Stimulated activated memory B cell treated with anti-CD40 and anti-IgM and Interleukin-4, amounts not matched to agents 10 μg/mL and 1 μg/mL and 100 μg/mL, for 72 hours (primary cell): ENCODE results near the gene LTF.
A peak's percentile ranks its signal among the peaks of the same experiment; 100 is the strongest.

Experiments
- ATAC-seq: fragments of 150-1000 bp; cut with Tn5 transposase; 2 replicates; pipeline ENCODE4 v1.10.0; 2021
- H3K27ac Mint-ChIP-seq: one replicate; pipeline ENCODE4 v1.8.0; 2022; ENCODE audit warnings: mild to moderate bottlenecking, mixed read lengths
- H3K27me3 Mint-ChIP-seq: one replicate; pipeline ENCODE4 v1.8.0; 2022; ENCODE audit warnings: mixed read lengths
- H3K36me3 Mint-ChIP-seq: one replicate; pipeline ENCODE4 v1.8.0; 2022; ENCODE audit warnings: mixed read lengths
- H3K4me1 Mint-ChIP-seq: one replicate; pipeline ENCODE4 v1.8.0; 2022; ENCODE audit warnings: mixed read lengths
- H3K4me3 Mint-ChIP-seq: one replicate; pipeline ENCODE4 v1.8.0; 2022; ENCODE audit warnings: mild to moderate bottlenecking, moderate library complexity, mixed read lengths
- H3K9me3 Mint-ChIP-seq: one replicate; pipeline ENCODE4 v1.8.0; 2022; ENCODE audit warnings: mixed read lengths

LTF gene

DNA sequence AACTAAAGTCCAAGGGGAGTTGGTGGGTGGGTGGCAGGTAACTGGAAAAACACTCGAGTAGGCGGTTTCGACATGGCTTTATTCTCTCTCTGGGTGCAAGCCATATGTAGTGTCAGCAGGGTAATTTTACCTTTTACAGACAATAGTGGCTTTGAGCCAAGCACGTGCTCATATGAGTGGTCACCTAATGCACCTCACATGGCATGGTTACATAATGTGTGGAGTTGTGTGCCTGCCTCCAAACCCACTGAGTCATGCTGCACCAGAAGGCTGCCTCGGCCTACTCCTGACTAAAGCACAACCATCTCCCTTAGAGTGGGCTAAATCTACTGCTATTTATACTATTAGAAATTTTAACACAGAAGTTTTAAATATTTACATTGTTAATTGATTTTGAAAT, 41.1 kb downstream of the LTF start:
- H3K27me3 Mint-ChIP-seq, result no peaks in the 10 kb centered on the region
- ATAC-seq, result no peak
- no peaks in the 10 kb centered on the region for H3K4me1 Mint-ChIP-seq
- H3K36me3 Mint-ChIP-seq, result no peaks in the 10 kb centered on the region
- H3K4me3 Mint-ChIP-seq, result no peak overlapping the region
- no peak overlapping the region for H3K27ac Mint-ChIP-seq
- H3K9me3 Mint-ChIP-seq, result no peaks in the 10 kb centered on the region

DNA sequence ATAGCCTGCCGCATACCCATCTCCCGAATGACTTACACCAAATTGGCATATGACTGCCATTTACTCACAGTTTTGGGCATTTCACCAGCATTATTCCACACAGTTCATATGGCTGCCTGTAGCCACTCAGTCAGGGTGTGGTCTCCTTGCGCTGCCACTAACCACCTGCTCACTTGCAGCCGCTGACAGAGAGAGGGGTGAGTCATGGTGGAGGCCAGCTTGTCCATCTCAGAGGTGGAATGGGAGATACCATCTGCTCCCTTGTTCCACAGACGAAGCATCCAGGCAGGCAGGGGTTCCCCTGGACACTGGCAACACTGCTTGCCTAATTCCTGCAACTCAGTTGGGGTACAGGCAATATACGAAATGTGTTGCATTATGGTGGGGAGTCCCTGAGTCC, 42.1 kb downstream of the LTF start:
- Mint-ChIP-seq H3K4me1 (no peaks in the 10 kb centered on the region), H3K27me3 (no peaks in the 10 kb centered on the region), H3K27ac (no peak overlapping the region), H3K9me3 (no peaks in the 10 kb centered on the region), H3K4me3 (no peak overlapping the region), H3K36me3 (no peaks in the 10 kb centered on the region)
- no peak for ATAC-seq

DNA sequence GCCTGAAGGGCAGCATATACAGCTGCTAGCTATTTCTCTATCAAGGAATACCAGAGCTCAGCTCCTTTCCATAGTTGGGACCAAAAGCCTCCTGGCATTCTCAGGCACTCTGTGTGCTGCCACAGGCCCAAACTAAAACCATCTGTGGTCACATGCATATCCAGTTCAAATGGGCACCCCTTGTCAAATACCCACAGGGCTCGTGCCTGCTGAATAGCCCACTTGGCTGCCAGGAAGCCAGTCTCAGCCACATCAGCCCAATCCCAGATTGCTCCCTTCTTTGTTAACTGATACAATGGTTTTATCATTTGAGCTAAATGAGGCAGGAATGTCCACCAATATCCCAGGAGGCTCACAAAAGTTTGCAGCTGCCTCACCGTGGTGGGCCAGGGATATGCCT, 43.8 kb downstream of the LTF start:
- Mint-ChIP-seq H3K36me3 (no peaks in the 10 kb centered on the region), H3K9me3 (no peaks in the 10 kb centered on the region), H3K27ac (no peak overlapping the region), H3K27me3 (no peaks in the 10 kb centered on the region), H3K4me1 (peaks cover 13% of the 10 kb centered on the region), H3K4me3 (no peak overlapping the region)
- ATAC-seq, result no peak

DNA sequence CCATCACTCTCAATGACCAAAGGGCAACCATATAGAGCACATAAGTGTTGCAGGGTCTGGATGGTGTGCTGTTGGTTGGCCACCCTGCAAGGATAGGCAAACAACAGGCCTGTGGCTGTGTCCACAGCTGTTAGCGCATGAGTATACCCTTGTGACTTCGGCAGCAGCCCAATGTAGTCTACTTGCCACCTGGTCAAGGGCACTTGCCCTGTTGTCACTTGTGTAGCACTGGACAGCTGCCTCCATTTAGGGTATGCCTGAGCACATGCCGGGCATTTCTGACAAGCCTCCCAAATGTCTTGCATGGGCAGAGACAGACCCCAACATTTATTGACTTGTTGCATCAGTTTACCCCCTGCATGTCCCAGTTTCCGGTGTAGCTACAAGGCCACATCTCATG, 44.9 kb downstream of the LTF start:
- ATAC-seq, result no peak
- Mint-ChIP-seq H3K9me3 (no peaks in the 10 kb centered on the region), H3K36me3 (no peaks in the 10 kb centered on the region), H3K27ac (no peak overlapping the region), H3K27me3 (no peaks in the 10 kb centered on the region), H3K4me1 (peaks cover 18% of the 10 kb centered on the region), H3K4me3 (no peak overlapping the region)

DNA sequence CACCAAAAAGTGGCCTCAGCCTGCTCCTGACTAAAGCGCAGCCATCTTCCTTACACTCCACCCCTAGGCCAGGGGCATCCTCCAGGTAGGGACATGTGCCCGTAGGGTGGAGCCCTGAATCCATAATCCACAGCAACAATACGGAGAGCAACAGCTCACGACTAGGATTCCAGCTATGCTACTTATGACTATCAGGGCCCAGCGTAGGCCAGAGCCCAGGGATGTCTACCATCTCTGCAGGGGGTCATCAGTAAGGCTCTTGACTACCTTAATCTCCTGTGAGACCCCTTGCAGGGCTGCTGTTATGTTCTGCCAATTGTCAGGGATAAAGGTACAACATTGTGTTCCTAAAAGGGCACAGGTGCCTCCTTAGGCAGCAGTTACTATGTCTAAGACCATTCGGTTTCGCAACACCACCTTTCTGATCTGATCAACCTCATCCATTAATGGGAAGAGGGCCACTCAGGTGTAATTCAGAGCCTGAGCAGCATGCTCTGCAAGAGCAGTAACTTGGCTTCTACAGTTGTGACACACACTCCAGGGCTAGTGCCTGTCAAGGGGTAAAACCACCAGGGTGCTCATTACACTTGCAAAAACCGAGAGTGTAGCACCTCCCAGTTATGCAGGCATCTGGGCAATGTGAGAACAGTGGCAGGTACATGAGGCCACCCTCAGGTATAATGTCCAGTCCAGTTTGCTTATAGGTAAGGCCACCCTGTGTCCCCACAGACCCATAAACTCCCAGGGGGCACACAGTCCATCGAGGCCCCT, 46.7 kb downstream of the LTF start:
- Mint-ChIP-seq H3K4me1 (peaks cover 18% of the 10 kb centered on the region), H3K9me3 (no peaks in the 10 kb centered on the region), H3K27ac (no peak overlapping the region), H3K4me3 (no peak overlapping the region), H3K36me3 (no peaks in the 10 kb centered on the region), H3K27me3 (no peaks in the 10 kb centered on the region)
- ATAC-seq, result no peak

DNA sequence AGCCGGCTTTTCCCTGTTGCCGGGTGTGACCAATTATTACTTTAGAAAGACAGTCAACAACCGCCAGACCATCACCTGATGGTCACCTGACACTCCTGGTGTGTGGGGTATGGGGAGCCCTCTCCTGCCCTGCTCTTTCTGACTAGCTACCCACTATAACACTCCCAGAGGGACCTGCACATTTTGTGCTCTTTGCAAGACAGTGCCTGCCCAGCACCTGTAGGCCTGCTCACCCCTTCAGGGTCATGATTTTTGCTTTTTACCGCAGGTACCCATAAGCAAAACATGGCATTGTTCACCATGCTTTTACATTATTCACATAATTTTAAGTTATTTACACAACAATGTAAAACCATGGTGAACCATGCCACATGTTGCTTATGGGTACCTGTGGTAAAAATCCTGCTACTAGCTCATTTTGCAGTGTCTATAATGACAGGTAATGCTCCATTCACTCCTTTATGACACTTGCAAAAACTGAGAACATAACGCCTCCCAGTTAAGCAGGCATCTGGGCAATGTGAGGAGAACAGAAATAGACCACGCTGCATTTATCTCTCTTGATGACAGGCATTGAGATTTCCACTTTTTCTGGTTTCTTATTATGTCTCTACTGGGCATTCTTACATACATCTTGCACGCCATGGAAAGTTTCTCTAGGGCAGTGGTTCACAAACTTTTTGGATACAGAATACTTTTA, 47.7 kb downstream of the LTF start:
- Mint-ChIP-seq H3K4me3 (no peak overlapping the region), H3K36me3 (no peaks in the 10 kb centered on the region), H3K27ac (peak overlapping the region; percentile 77), H3K4me1 (peaks cover 18% of the 10 kb centered on the region), H3K27me3 (no peaks in the 10 kb centered on the region), H3K9me3 (no peaks in the 10 kb centered on the region)
- ATAC-seq, result peak; percentile 72

DNA sequence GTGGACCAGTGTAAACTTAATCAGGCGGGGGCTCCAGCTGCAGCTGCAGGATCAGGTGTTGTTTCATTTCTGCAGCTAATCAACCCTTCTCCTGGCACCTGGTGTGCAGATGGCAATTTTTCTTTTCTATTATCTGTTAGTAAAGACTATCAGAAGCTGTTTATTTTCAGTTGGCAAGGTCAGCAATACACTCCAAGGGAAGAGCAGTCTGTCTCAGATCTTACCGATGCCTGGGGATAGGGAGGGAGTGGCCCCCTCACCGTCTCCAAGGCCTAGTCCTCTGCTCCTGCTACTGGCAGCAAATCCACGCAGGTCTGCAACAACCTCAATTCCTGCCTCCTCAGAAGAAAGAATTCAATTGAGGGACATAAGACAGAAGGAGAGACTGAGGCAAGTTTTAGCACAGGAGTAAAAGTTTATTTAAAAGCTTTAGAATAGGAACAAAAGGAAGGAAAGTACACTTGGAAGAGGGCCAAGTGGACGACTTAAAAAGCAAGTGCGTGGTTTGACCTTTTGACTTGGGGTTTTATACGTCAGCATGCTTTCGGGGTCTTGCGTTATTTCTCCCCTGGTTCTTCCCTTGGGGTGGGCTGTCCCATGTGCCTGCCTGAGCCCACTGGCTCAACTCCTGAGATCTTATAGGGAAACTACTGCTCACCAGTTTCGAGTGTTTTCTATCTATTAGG, 48.4 kb downstream of the LTF start:
- Mint-ChIP-seq H3K9me3 (no peaks in the 10 kb centered on the region), H3K27me3 (no peaks in the 10 kb centered on the region), H3K4me1 (peaks cover 18% of the 10 kb centered on the region), H3K27ac (peak overlapping the region; percentile 77), H3K4me3 (no peak overlapping the region), H3K36me3 (no peaks in the 10 kb centered on the region)
- no peak for ATAC-seq

DNA sequence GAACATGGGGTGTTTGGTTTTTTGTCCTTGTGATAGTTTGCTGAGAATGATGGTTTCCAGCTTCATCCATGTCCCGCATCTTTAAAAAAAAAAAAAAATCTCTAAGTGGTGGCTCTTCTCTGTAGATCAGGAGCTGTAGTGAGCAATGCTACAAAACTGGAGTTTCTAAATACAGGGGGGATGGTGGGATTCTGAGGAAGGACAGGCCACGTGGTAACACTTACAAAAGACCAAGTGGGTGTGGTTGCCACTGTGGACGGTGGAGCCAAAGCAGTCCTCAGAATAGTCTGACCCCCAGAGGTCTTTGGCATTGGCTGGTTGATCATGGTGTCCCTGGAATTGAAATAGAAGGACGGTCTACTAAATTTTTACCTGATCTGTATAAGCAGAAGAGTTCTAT, 50.0 kb downstream of the LTF start:
- ATAC-seq, result no peak
- Mint-ChIP-seq H3K27ac (no peak overlapping the region), H3K4me1 (peaks cover 18% of the 10 kb centered on the region), H3K4me3 (no peak overlapping the region), H3K9me3 (no peaks in the 10 kb centered on the region), H3K27me3 (no peaks in the 10 kb centered on the region), H3K36me3 (no peaks in the 10 kb centered on the region)

DNA sequence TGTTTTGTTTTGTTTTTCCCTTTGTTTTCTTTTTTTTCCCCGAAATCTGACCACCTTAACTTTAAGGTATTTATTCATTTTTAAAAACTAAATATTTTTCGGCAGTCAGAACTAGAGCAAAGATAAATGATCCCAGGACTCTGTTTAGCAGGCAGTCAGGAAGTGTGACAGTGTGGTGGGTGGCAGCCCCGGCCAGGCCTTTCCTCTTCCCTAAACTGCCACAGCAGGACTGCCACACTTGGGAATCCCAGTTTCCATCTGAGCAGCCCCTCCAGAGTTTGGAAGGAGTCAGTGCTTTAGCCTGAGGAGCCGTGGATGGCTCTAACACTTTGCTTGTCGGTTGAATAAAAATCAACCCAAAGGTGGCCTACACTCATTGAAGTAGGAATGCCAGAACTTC, 50.8 kb downstream of the LTF start:
- no peak overlapping the region for H3K27ac Mint-ChIP-seq
- no peak overlapping the region for H3K4me3 Mint-ChIP-seq
- no peaks in the 10 kb centered on the region for H3K9me3 Mint-ChIP-seq
- H3K4me1 Mint-ChIP-seq, result peaks cover 18% of the 10 kb centered on the region
- ATAC-seq, result no peak
- no peaks in the 10 kb centered on the region for H3K36me3 Mint-ChIP-seq
- no peaks in the 10 kb centered on the region for H3K27me3 Mint-ChIP-seq

DNA sequence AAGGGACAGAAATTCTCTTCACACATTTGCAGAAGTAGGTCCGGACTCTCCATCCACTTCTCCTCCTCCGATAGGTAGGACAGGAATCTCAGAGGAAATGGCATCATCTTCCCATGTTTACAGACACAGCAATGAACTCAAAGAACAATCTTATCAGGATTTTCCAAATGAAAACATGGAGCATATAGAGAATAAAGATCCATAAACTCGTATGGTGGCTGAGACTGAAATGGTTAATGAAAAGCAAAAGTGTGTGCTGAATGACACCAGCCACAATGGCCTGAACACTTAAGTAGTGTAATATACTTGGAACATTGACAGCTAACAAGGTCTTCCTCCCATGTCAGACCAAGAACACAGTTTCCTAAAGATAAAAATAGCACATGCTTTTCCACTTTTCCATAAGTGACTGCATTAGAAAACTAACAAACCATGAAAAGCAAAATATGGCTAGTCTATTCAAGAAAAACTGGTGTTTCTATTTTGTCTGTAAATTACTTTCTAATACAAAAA, 51.9 kb downstream of the LTF start:
- no peaks in the 10 kb centered on the region for H3K27me3 Mint-ChIP-seq
- no peak overlapping the region for H3K27ac Mint-ChIP-seq

DNA sequence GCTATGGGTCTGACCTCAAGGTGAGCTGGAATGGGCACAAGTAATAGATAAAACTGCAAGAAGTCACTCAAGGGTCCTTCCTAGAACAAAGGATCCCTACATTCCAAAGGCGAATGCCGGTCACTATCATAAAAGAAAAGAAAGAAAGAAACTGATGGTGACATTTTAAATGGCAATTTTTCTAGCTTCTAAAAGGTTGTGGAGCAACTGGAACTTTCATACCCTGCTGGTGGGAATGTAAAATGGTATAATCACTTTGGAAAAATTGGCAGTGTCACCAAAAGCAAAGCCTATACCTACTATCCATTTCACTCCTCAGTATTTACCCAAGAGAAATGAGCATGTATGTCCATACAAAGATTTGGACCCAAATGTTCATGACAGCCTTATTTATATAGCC, 53.4 kb downstream of the LTF start:
- H3K36me3 Mint-ChIP-seq, result no peaks in the 10 kb centered on the region
- H3K4me1 Mint-ChIP-seq, result peaks cover 29% of the 10 kb centered on the region
- H3K9me3 Mint-ChIP-seq, result no peaks in the 10 kb centered on the region
- no peak overlapping the region for H3K4me3 Mint-ChIP-seq
- H3K27ac Mint-ChIP-seq, result no peak overlapping the region
- no peak for ATAC-seq
- H3K27me3 Mint-ChIP-seq, result no peaks in the 10 kb centered on the region

More for the DNA sequence above, 51.9 kb downstream of the LTF start:
- Mint-ChIP-seq H3K9me3 (no peaks in the 10 kb centered on the region), H3K36me3 (no peaks in the 10 kb centered on the region), H3K4me3 (no peak overlapping the region), H3K4me1 (peaks cover 24% of the 10 kb centered on the region)
- no peak for ATAC-seq

DNA sequence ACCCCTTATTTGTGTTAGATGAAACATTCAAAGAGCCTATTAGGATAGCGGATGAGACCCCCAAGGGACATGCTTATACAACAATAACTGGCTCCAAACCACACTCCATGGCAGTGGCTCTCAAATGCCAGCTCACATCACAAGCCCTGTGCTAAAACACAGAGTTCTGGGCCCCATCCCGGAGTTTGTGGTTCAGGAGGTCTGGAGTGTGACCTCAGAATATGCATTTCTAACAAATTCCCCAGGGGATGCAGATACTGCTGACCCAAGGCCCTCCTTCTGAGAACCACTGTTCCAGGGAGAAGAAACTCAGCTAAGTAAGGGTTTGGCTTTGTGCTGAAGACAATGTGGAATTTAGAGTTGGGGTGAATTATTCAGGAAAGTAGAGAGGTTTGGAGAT, 54.0 kb downstream of the LTF start:
- Mint-ChIP-seq H3K27me3 (no peaks in the 10 kb centered on the region), H3K36me3 (no peaks in the 10 kb centered on the region), H3K4me1 (peaks cover 29% of the 10 kb centered on the region), H3K4me3 (no peak overlapping the region), H3K9me3 (no peaks in the 10 kb centered on the region), H3K27ac (no peak overlapping the region)
- no peak for ATAC-seq

DNA sequence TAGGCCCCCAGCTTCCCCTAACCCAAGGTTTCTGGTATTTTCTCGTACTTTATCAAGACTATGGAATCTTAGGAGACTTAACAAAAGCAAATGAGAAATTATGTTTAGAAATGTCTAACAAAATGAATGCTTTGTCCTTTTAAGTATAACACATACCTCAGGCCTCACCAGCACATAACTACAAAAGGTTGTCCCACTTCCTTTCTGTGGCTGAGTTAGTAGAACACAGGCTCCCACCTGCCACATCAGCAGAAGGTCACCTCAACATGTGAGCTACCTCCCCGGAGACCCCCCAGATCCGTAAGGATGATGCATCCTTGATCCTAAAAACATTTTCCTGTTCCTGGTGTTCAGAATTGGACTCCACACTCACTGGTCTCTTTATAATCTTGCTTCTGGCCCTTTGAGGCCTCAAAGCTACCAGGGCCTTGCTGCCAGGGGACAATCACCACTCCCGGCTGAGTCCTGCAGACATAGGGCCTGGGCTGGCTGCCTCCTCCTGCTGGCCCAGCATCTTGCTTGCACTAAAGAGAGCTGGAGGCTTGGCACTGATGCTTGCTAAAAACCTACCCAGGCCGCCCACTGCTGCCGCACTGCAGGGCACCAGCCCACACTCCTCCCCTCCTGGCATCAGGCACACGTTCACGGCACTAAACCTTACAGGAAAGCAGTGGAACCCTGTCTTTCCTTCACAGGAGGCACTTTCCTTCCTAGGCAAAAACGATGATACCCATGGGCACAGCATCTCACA, 54.8 kb downstream of the LTF start:
- H3K4me3 Mint-ChIP-seq, result no peak overlapping the region

DNA sequence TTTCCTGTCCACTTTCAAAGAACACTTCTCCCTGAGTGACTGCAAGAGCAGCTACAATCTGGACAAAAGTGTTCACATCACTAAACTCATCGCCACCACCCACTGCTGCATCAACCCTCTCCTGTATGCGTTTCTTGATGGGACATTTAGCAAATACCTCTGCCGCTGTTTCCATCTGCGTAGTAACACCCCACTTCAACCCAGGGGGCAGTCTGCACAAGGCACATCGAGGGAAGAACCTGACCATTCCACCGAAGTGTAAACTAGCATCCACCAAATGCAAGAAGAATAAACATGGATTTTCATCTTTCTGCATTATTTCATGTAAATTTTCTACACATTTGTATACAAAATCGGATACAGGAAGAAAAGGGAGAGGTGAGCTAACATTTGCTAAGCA, 55.9 kb downstream of the LTF start:
- peaks cover 30% of the 10 kb centered on the region for H3K4me1 Mint-ChIP-seq
- ATAC-seq, result no peak
- no peaks in the 10 kb centered on the region for H3K36me3 Mint-ChIP-seq
- H3K9me3 Mint-ChIP-seq, result no peaks in the 10 kb centered on the region
- no peak overlapping the region for H3K4me3 Mint-ChIP-seq
- no peaks in the 10 kb centered on the region for H3K27me3 Mint-ChIP-seq
- no peak overlapping the region for H3K27ac Mint-ChIP-seq

More for the DNA sequence above, 54.8 kb downstream of the LTF start:
- H3K27me3 Mint-ChIP-seq, result no peaks in the 10 kb centered on the region
- peaks cover 30% of the 10 kb centered on the region for H3K4me1 Mint-ChIP-seq
- no peak overlapping the region for H3K27ac Mint-ChIP-seq
- no peak for ATAC-seq
- H3K9me3 Mint-ChIP-seq, result no peaks in the 10 kb centered on the region
- H3K36me3 Mint-ChIP-seq, result no peaks in the 10 kb centered on the region

DNA sequence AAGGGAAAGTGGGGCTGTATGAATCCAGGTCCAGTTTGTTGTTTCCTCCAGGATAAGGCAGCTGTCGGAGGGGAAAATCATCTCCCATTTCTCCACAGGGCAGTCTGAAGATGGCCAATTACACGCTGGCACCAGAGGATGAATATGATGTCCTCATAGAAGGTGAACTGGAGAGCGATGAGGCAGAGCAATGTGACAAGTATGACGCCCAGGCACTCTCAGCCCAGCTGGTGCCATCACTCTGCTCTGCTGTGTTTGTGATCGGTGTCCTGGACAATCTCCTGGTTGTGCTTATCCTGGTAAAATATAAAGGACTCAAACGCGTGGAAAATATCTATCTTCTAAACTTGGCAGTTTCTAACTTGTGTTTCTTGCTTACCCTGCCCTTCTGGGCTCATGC, 56.7 kb downstream of the LTF start:
- Mint-ChIP-seq H3K4me1 (peaks cover 30% of the 10 kb centered on the region), H3K4me3 (peak overlapping the region; percentile 83), H3K36me3 (no peaks in the 10 kb centered on the region), H3K27ac (peak overlapping the region; percentile 94), H3K9me3 (no peaks in the 10 kb centered on the region), H3K27me3 (no peaks in the 10 kb centered on the region)
- ATAC-seq, result no peak
